ENCODE data around the gene GPC6. TPM values are rescaled to one million over a fixed set of nuclear protein-coding genes. Genes with fewer than 3 reads are reported as not detected.

GPC6 gene
- total and polyA plus RNA-seq, 2 donors (not counting 3 experiments of a cell fraction or from before 2014, with no cell fraction given), result 0.01 TPM; not detected in 1

DNA sequence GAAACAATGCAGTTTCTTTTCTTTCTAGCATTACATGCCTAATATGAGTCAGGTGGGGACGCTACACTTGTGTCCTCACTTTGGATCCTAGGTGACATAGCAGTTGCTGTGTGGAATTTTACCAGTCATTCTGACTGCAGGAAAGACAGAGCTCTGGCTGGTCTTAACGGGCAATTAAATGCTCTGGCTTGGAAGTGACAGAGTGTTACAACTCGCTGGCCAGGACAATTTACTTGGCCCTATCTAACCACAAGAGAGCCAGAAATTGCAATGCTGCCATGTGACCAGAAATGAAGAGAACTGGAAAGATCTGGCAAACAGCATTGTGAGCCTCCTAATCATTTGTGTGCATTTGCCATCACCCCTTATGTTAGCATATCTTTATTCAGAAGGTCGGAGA, 901.8 kb downstream of the GPC6 start:
- H2AFZ ChIP-seq (ENCODE audit: low read depth, low read length), result no peak overlapping the region
- FAIRE-seq (no peak), DNase-seq (ENCODE audit: low read depth, low spot score) (no peak)
- H3K27me3 ChIP-seq (ENCODE audit: control insufficient read depth in 2 of 2, insufficient read depth in 2 of 2, low read length in 2 of 2), result no peaks in the 10 kb centered on the region
- H3K4me3 ChIP-seq (replicated peaks in 1 of 3; ENCODE audit: insufficient read depth in 1 of 3, low read depth in 1 of 3, low read length in 3 of 3), result no peak overlapping the region
- no TSS peak for BruUV-seq (replicated peaks)
- TF ChIP-seq, protein P1, sequence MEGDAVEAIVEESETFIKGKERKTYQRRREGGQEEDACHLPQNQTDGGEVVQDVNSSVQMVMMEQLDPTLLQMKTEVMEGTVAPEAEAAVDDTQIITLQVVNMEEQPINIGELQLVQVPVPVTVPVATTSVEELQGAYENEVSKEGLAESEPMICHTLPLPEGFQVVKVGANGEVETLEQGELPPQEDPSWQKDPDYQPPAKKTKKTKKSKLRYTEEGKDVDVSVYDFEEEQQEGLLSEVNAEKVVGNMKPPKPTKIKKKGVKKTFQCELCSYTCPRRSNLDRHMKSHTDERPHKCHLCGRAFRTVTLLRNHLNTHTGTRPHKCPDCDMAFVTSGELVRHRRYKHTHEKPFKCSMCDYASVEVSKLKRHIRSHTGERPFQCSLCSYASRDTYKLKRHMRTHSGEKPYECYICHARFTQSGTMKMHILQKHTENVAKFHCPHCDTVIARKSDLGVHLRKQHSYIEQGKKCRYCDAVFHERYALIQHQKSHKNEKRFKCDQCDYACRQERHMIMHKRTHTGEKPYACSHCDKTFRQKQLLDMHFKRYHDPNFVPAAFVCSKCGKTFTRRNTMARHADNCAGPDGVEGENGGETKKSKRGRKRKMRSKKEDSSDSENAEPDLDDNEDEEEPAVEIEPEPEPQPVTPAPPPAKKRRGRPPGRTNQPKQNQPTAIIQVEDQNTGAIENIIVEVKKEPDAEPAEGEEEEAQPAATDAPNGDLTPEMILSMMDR (IDR thresholded peaks at IDR 0.05; ENCODE audit: extremely low read depth in 1 of 2, insufficient read depth in 1 of 2, low read depth in 1 of 2, low read length in 2 of 2), result no peak
- TF ChIP-seq POLR2A (IDR thresholded peaks at IDR 0.05; ENCODE audit: low read depth, low read length) (no peak), EZH2 (IDR thresholded peaks at IDR 0.05; ENCODE audit: borderline replicate concordance, low read depth, low read length, severe bottlenecking) (no peak), MYC (IDR thresholded peaks at IDR 0.05; ENCODE audit: low read depth, low read length) (no peak), JUN (IDR thresholded peaks at IDR 0.05; ENCODE audit: borderline replicate concordance, insufficient read depth, insufficient read length, low read depth) (no peak), POLR2AphosphoS5 (IDR thresholded peaks at IDR 0.05; ENCODE audit: insufficient read depth, low read depth, low read length) (no peak), GATA2 (IDR thresholded peaks at IDR 0.05; ENCODE audit: insufficient read depth, insufficient read length, low read depth, low read length) (no peak), FOS (IDR thresholded peaks at IDR 0.05; ENCODE audit: borderline replicate concordance, insufficient read depth, low read length) (no peak)
- TF ChIP-seq, protein P2, sequence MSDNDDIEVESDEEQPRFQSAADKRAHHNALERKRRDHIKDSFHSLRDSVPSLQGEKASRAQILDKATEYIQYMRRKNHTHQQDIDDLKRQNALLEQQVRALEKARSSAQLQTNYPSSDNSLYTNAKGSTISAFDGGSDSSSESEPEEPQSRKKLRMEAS (IDR thresholded peaks at IDR 0.05; ENCODE audit: insufficient read depth, insufficient read length), result no peak
- H3K4me2 ChIP-seq (ENCODE audit: insufficient read depth, low read length), result no peak overlapping the region
- H3K4me1 ChIP-seq (ENCODE audit: control insufficient read depth, extremely low read depth, insufficient read depth, low read length), result no peaks in the 10 kb centered on the region
- H3K27ac ChIP-seq (ENCODE audit: insufficient read depth, low read depth, low read length), result no peak overlapping the region
- H4K20me1 ChIP-seq (replicated peaks; ENCODE audit: control insufficient read depth, extremely low read depth, insufficient read depth, low read length), result no peaks in the 10 kb centered on the region
- dilution Hi-C loops (cut with MboI; ENCODE audit: extremely low pct_ligation_motif_present, low sequenced_read_pairs) (no loop called here), intact Hi-C loops (cut with micrococcal nuclease) (no loop called here)
- no peaks in the 10 kb centered on the region for H3K9me3 ChIP-seq (replicated peaks; ENCODE audit: control insufficient read depth, insufficient read depth, low read length)
- ChIA-PET POLR2A (no interaction called here), CTCF (no interaction called here)
- no peaks in the 10 kb centered on the region for H3K9me1 ChIP-seq (replicated peaks; ENCODE audit: control insufficient read depth, extremely low read depth, insufficient read depth, low read length)
- no peaks in the 10 kb centered on the region for H3K79me2 ChIP-seq (ENCODE audit: control insufficient read depth, insufficient read depth, low read length)
- no peak overlapping the region for H3K9ac ChIP-seq (replicated peaks; ENCODE audit: extremely low read depth, insufficient read depth, low read length)
- H3K36me3 ChIP-seq (ENCODE audit: control insufficient read depth in 2 of 2, extremely low read depth in 1 of 2, insufficient read depth in 2 of 2, low read length in 2 of 2), result no peaks in the 10 kb centered on the region

Measured in endothelial cell of umbilical vein (primary cell).